GM12873 (cell line): Measurements from ENCODE around the gene AKAP6.

Source experiments
- TF ChIP-seq, protein P1 (sequence below): IDR thresholded peaks from 2 replicates; pipeline ENCODE4 v1.5.1; 2012; ENCODE audit warnings: low read depth, mild to moderate bottlenecking, moderate library complexity, low read length, control low read depth; ENCODE audit not compliant: insufficient read depth; ENCODE audit errors: missing control alignments

The AKAP6 gene

GRCh38 chr14:32413967-32414640 is 85.0 kb downstream of the AKAP6 start:
- TF ChIP-seq, protein P1, sequence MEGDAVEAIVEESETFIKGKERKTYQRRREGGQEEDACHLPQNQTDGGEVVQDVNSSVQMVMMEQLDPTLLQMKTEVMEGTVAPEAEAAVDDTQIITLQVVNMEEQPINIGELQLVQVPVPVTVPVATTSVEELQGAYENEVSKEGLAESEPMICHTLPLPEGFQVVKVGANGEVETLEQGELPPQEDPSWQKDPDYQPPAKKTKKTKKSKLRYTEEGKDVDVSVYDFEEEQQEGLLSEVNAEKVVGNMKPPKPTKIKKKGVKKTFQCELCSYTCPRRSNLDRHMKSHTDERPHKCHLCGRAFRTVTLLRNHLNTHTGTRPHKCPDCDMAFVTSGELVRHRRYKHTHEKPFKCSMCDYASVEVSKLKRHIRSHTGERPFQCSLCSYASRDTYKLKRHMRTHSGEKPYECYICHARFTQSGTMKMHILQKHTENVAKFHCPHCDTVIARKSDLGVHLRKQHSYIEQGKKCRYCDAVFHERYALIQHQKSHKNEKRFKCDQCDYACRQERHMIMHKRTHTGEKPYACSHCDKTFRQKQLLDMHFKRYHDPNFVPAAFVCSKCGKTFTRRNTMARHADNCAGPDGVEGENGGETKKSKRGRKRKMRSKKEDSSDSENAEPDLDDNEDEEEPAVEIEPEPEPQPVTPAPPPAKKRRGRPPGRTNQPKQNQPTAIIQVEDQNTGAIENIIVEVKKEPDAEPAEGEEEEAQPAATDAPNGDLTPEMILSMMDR = no peak

- TF ChIP-seq, protein P1 = no peak
These were observed 85.7 kb downstream of the AKAP6 start for GRCh38 chr14:32414808-32415255.

GRCh38 chr14:32417956-32418552 is 89.0 kb downstream of the AKAP6 start:
- TF ChIP-seq, protein P1 = no peak

DNA sequence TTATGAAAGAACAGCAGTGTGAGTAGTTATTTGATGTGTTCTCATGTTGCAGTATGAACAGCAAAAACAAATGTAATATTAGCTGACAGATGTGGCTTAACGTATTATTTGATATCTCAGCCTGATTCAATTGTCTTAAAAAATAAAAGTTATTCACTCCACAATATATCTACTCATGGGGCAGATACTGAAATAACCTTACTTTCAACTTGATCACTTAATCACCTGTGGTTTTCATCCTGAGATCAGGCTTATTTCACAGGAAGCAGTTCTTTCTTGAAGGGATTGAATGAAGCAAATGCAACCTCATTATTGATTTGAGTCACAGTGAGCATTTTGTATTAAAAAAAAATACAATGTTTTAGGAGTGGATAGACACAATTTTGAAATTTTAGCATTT is 90.3 kb downstream of the AKAP6 start:
- TF ChIP-seq, protein P1 = no peak

GRCh38 chr14:32421781-32422180 is 92.7 kb downstream of the AKAP6 start:
- TF ChIP-seq, protein P1 = no peak

DNA sequence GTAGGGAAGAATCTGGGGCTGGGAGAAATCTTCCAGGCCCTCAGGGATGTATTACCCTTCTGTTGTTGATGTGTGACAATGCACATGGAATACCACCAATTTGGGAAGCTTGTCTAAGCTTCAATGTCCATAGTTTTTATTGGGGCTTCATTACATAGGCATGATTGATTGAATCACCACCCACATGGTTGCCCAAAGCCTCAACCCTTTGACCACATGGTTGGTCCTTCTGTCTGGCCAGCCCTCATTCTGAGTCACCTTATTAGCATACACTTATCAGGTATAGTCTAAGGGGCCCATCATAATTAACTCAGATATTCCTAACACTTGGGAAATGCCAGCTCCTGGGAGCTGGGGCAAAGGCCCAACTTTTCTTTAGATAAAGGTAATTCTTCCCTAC is 93.3 kb downstream of the AKAP6 start:
- TF ChIP-seq, protein P1 = no peak

DNA sequence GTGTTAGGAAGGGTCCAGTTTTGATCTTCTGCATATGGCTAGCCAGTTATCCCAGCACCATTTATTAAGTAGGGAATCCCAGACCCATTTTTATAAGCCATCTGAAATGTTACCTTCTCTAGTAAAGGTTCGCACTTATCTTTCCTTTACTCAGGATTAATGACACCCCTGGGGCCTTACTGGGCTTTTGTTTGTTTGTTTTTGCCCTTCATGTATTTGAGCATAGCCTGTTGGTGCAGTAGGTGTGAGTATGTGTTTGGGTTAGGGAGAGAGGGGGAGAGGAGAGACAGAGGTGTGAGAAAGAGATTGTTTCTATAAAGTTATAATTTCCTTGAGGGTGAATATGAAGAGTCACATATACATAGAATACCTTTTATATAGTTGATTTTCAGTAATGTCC is 96.9 kb downstream of the AKAP6 start:
- TF ChIP-seq, protein P1 = no peak
